HepG2 (cell line): ENCODE measurements around the gene MBLAC1. TPM values are rescaled to one million over a fixed set of nuclear protein-coding genes. Genes with fewer than 3 reads are reported as not detected.

Experiments
- AHR ChIP-seq: IDR thresholded peaks from 2 replicates; pipeline ENCODE4 v1.6.1; 2018; ENCODE audit warnings: missing genetic modification reagents, missing compliant biosample characterization
- ATF4 ChIP-seq, 2 experiments: fragments of 450-650 bp in 1 of 2; sonication (generic) in 1 of 2; formaldehyde crosslinking; IDR thresholded peaks; 2 replicates each; pipeline versions ENCODE4 v1.5.0 to v1.8.0; 2020 to 2022; ENCODE audit warnings: mild to moderate bottlenecking in 1 of 2, missing genetic modification reagents in 1 of 2
- HES4 ChIP-seq: sonication (generic); formaldehyde crosslinking; IDR thresholded peaks from 2 replicates; pipeline ENCODE4 v1.9.0; 2021; ENCODE audit warnings: mild to moderate bottlenecking, missing genetic modification reagents, borderline replicate concordance
- KMT2A ChIP-seq: sonication (generic); formaldehyde crosslinking; IDR thresholded peaks from 2 replicates; pipeline ENCODE4 v1.4.0; 2020; ENCODE audit warnings: missing genetic modification reagents
- LCORL ChIP-seq, 2 experiments: fragments of 450-650 bp in 1 of 2; sonication (generic) in 1 of 2; formaldehyde crosslinking in 1 of 2; IDR thresholded peaks; 2 replicates each; pipeline versions ENCODE4 v1.5.0 to v1.6.1; 2017 to 2020; ENCODE audit warnings: antibody characterized with exemption in 1 of 2, missing genetic modification reagents in 1 of 2
- MTF2 ChIP-seq: sonication (generic); formaldehyde crosslinking; IDR thresholded peaks from 2 replicates; pipeline ENCODE4 v1.5.0; 2020; ENCODE audit warnings: missing genetic modification reagents, borderline replicate concordance
- MXD1 ChIP-seq: sonication (generic); formaldehyde crosslinking; IDR thresholded peaks from 2 replicates; pipeline ENCODE4 v1.4.0; 2020; ENCODE audit warnings: mild to moderate bottlenecking, missing genetic modification reagents
- RBM22 ChIP-seq: fragments of 200-400 bp; formaldehyde crosslinking; optimal IDR thresholded peaks from 2 replicates; pipeline ENCODE3; 2017; ENCODE audit warnings: mild to moderate bottlenecking, low read length, moderate library complexity
- REL ChIP-seq: sonication (generic); formaldehyde crosslinking; conservative IDR thresholded peaks from 2 replicates; pipeline ENCODE4 v1.8.0; 2022; ENCODE audit warnings: mild to moderate bottlenecking, missing genetic modification reagents, moderate library complexity
- SYNCRIP ChIP-seq: fragments of 200-400 bp; formaldehyde crosslinking; IDR thresholded peaks from 2 replicates; pipeline ENCODE4 v1.6.1; 2018; ENCODE audit warnings: mild to moderate bottlenecking, low read depth, low read length; ENCODE audit not compliant: insufficient read depth
- TCF12 ChIP-seq, 2 experiments: fragments of 450-650 bp in 1 of 2; sonication (generic) in 1 of 2; formaldehyde crosslinking in 1 of 2; IDR thresholded peaks; 2 replicates each; pipeline versions ENCODE4 v1.6.1 to v1.8.0; 2017 to 2022; ENCODE audit warnings: antibody characterized with exemption in 1 of 2, mild to moderate bottlenecking in 1 of 2, missing genetic modification reagents in 1 of 2, moderate library complexity in 1 of 2
- THYN1 ChIP-seq: sonication (generic); formaldehyde crosslinking; IDR thresholded peaks from 2 replicates; pipeline ENCODE4 v1.8.1; 2023; ENCODE audit warnings: low read depth, mild to moderate bottlenecking, moderate library complexity, missing genetic modification reagents, borderline replicate concordance
- ZNF142 ChIP-seq: sonication (generic); formaldehyde crosslinking; IDR thresholded peaks from 2 replicates; pipeline ENCODE4 v1.4.0; 2020; ENCODE audit warnings: missing genetic modification reagents
- ZNF572 ChIP-seq: sonication (generic); formaldehyde crosslinking; IDR thresholded peaks from 2 replicates; pipeline ENCODE4 v1.5.1; 2020; ENCODE audit warnings: mild to moderate bottlenecking, missing genetic modification reagents
- ZNF619 ChIP-seq: sonication (generic); formaldehyde crosslinking; IDR thresholded peaks from 2 replicates; pipeline ENCODE4 v1.4.0; 2020; ENCODE audit warnings: mild to moderate bottlenecking, missing genetic modification reagents
- ZNF746 ChIP-seq: sonication (generic); formaldehyde crosslinking; IDR thresholded peaks from 2 replicates; pipeline ENCODE4 v1.8.0; 2022; ENCODE audit warnings: mild to moderate bottlenecking, missing genetic modification reagents
- ZNF768 ChIP-seq: sonication (generic); formaldehyde crosslinking; IDR thresholded peaks from 2 replicates; pipeline ENCODE4 v1.4.0; 2020; ENCODE audit warnings: missing genetic modification reagents
- ZXDC ChIP-seq: sonication (generic); formaldehyde crosslinking; IDR thresholded peaks from 2 replicates; pipeline ENCODE4 v1.5.0; 2020; ENCODE audit warnings: mild to moderate bottlenecking, missing genetic modification reagents
- polyA plus RNA-seq, 8 experiments: library from polyadenylated mRNA; depleted of rRNA in 3 of 8; stranded (reverse) in 7 of 8; unstranded in 1 of 8; fragments of >200 nt; fragmentation: Illumina TruSeq in 4 of 8; extraction: Trizol in 4 of 8; gene quantifications; 2 replicates each; pipeline versions ENCODE4 v1.2.1 to v1.2.3, GENCODE V29; 2011 to 2016; ENCODE audit warnings: low read depth in 4 of 8, missing spikeins in 1 of 8, mixed read lengths in 1 of 8; ENCODE audit not compliant: insufficient read depth in 1 of 8
- total RNA-seq, 5 experiments: library from RNA; depleted of rRNA; stranded (reverse); fragments of >200 nt; fragmentation: Illumina TruSeq; extraction: Trizol; gene quantifications; 2 replicates each; pipeline ENCODE4 v1.2.3, GENCODE V29; 2016; ENCODE audit warnings: low read depth in 1 of 5

Gene MBLAC1
- total and polyA plus RNA-seq, 2 of the 13 experiments (the other 11 are each of a cell fraction or from before 2014, with no cell fraction given) = 0.79 to 2.1 TPM

GRCh38 chr7:100088621-100089457 lies 37.9 kb upstream of the MBLAC1 start, which contains the start of gene COPS6 (continued):
- TF ChIP-seq KMT2A (CRISPR knock-in tag) = peak; percentile 88
- TF ChIP-seq MXD1 = peak; percentile 93
- peak; percentile 98 for TF ChIP-seq REL (CRISPR knock-in tag)
- TF ChIP-seq ZNF619 = no peak
- TF ChIP-seq AHR (CRISPR knock-in tag) = peak; percentile 91
- peak; percentile 86 for TF ChIP-seq HES4 (CRISPR knock-in tag)
- TF ChIP-seq RBM22 = no peak
- peak; percentile 88 for TF ChIP-seq ZXDC (CRISPR knock-in tag)
- TF ChIP-seq ZNF746 (CRISPR knock-in tag) = peak; percentile 45; the same call in 1 of the 2 replicates
- no peak for TF ChIP-seq THYN1 (CRISPR knock-in tag)
- TF ChIP-seq ZNF142 (CRISPR knock-in tag) = peak; percentile 72; the same call in 1 of the 2 replicates
- TF ChIP-seq ATF4 (CRISPR knock-in tag; IDR thresholded peaks at IDR 0.05) = peak in 1 of 2 experiments; percentile 67; a peak in 1 of 4 replicates
- no peak for TF ChIP-seq ZNF572 (CRISPR knock-in tag)
- peak; percentile 89; the same call in 1 of the 2 replicates for TF ChIP-seq MTF2 (CRISPR knock-in tag)
- no peak for TF ChIP-seq SYNCRIP
- TF ChIP-seq TCF12 (IDR thresholded peaks at IDR 0.05) = no peak
- TF ChIP-seq TCF12 (CRISPR knock-in tag; IDR thresholded peaks at IDR 0.05) = peak; percentile 84
- TF ChIP-seq ZNF768 (CRISPR knock-in tag) = peak; percentile 83; the same call in 1 of the 2 replicates
- TF ChIP-seq LCORL (IDR thresholded peaks at IDR 0.05) = no peak
- 0 out of 2 replicates have a peak, but pooled peaks have one; percentile 31 for TF ChIP-seq LCORL (CRISPR knock-in tag; IDR thresholded peaks at IDR 0.05)
